HEK293 (cell line): Measurements from ENCODE around the gene RGL4.

Experiments used
- HOXA7 ChIP-seq: sonication (generic); formaldehyde crosslinking; IDR thresholded peaks from 2 replicates; pipeline ENCODE4 v1.8.1; 2022; ENCODE audit warnings: missing genetic modification reagents, borderline replicate concordance
- ZBTB1 ChIP-seq: fragments of 450-650 bp; formaldehyde crosslinking; IDR thresholded peaks from 2 replicates; pipeline ENCODE4 v1.5.1; 2016; ENCODE audit warnings: missing biosample characterization, missing genetic modification characterization
- ZBTB7A ChIP-seq: fragments of 450-650 bp; formaldehyde crosslinking; IDR thresholded peaks from 2 replicates; pipeline ENCODE4 v1.5.1; 2016; ENCODE audit warnings: low read depth, missing biosample characterization, missing genetic modification characterization
- ZNF274 ChIP-seq, 2 experiments: fragments of 200-500 bp in 1 of 2; fragments of 450-650 bp in 1 of 2; sonication (Bioruptor generic) in 1 of 2; formaldehyde crosslinking in 1 of 2; IDR thresholded peaks; 2 replicates each; pipeline versions ENCODE4 v1.5.1 to v1.6.1; 2014 to 2016; ENCODE audit warnings: borderline replicate concordance in 1 of 2, inconsistent platforms in 1 of 2, low read length in 1 of 2, missing biosample characterization in 1 of 2, missing genetic modification characterization in 1 of 2
- ZNF654 ChIP-seq: fragments of 450-650 bp; formaldehyde crosslinking; IDR thresholded peaks from 2 replicates; pipeline ENCODE4 v1.5.1; 2016; ENCODE audit warnings: low read depth, missing biosample characterization, missing genetic modification characterization
- TF ChIP-seq, protein P1 (sequence below): fragments of 450-650 bp; formaldehyde crosslinking; IDR thresholded peaks from 2 replicates; pipeline ENCODE4 v1.5.1; 2016; ENCODE audit warnings: missing biosample characterization, missing genetic modification characterization
- TF ChIP-seq, protein P2 (sequence below): fragments of 450-650 bp; formaldehyde crosslinking; conservative IDR thresholded peaks from 2 replicates; pipeline ENCODE4 v1.5.1; 2016; ENCODE audit warnings: low read depth, missing biosample characterization, missing genetic modification characterization
- TF ChIP-seq, protein P3 (sequence below): fragments of 450-650 bp; formaldehyde crosslinking; IDR thresholded peaks from 2 replicates; pipeline ENCODE4 v1.5.1; 2016; ENCODE audit warnings: missing biosample characterization, missing genetic modification characterization, low read depth

DNA sequence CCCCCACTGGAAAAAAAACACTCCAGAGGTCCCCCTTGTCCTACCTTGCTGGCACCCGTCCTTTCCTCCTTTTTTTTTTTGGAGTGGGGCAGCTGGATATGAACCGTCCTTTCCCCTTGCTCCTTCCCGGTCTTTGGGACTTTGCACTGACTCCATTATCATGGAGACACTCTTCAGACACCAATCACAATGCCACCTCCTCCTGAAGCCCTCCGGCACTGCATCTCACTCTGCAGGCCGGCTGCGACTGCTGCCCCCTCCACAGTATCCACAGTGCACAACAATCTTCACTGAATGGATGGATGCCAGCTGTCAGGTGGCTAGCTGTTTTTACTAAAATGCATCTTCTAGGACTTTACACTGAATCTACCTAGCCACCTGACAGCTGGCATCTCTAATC, 12.7 kb upstream of the RGL4 start:
- TF ChIP-seq ZBTB7A (no peak), ZNF654 (no peak), ZBTB1 (no peak), HOXA7 (CRISPR knock-in tag) (no peak), ZNF274 (IDR thresholded peaks at IDR 0.05; ENCODE audit: low read length) (no peak), ZNF274 (tag by site-specific recombination; IDR thresholded peaks at IDR 0.05; ENCODE audit: borderline replicate concordance) (no peak)
- TF ChIP-seq, protein P1, sequence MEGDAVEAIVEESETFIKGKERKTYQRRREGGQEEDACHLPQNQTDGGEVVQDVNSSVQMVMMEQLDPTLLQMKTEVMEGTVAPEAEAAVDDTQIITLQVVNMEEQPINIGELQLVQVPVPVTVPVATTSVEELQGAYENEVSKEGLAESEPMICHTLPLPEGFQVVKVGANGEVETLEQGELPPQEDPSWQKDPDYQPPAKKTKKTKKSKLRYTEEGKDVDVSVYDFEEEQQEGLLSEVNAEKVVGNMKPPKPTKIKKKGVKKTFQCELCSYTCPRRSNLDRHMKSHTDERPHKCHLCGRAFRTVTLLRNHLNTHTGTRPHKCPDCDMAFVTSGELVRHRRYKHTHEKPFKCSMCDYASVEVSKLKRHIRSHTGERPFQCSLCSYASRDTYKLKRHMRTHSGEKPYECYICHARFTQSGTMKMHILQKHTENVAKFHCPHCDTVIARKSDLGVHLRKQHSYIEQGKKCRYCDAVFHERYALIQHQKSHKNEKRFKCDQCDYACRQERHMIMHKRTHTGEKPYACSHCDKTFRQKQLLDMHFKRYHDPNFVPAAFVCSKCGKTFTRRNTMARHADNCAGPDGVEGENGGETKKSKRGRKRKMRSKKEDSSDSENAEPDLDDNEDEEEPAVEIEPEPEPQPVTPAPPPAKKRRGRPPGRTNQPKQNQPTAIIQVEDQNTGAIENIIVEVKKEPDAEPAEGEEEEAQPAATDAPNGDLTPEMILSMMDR (tag by site-specific recombination): no peak
- TF ChIP-seq, protein P2, sequence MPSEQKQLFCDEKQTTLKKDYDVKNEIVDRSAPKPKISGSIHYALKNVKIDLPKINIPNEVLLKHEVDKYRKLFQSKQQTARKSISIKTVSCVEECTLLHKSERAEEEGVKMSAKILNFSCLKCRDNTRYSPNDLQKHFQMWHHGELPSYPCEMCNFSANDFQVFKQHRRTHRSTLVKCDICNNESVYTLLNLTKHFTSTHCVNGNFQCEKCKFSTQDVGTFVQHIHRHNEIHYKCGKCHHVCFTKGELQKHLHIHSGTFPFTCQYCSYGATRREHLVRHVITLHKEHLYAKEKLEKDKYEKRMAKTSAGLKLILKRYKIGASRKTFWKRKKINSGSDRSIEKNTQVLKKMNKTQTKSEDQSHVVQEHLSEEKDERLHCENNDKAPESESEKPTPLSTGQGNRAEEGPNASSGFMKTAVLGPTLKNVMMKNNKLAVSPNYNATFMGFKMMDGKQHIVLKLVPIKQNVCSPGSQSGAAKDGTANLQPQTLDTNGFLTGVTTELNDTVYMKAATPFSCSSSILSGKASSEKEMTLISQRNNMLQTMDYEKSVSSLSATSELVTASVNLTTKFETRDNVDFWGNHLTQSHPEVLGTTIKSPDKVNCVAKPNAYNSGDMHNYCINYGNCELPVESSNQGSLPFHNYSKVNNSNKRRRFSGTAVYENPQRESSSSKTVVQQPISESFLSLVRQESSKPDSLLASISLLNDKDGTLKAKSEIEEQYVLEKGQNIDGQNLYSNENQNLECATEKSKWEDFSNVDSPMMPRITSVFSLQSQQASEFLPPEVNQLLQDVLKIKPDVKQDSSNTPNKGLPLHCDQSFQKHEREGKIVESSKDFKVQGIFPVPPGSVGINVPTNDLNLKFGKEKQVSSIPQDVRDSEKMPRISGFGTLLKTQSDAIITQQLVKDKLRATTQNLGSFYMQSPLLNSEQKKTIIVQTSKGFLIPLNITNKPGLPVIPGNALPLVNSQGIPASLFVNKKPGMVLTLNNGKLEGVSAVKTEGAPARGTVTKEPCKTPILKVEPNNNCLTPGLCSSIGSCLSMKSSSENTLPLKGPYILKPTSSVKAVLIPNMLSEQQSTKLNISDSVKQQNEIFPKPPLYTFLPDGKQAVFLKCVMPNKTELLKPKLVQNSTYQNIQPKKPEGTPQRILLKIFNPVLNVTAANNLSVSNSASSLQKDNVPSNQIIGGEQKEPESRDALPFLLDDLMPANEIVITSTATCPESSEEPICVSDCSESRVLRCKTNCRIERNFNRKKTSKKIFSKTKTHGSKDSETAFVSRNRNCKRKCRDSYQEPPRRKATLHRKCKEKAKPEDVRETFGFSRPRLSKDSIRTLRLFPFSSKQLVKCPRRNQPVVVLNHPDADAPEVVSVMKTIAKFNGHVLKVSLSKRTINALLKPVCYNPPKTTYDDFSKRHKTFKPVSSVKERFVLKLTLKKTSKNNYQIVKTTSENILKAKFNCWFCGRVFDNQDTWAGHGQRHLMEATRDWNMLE (tag by site-specific recombination): no peak
- TF ChIP-seq, protein P3, sequence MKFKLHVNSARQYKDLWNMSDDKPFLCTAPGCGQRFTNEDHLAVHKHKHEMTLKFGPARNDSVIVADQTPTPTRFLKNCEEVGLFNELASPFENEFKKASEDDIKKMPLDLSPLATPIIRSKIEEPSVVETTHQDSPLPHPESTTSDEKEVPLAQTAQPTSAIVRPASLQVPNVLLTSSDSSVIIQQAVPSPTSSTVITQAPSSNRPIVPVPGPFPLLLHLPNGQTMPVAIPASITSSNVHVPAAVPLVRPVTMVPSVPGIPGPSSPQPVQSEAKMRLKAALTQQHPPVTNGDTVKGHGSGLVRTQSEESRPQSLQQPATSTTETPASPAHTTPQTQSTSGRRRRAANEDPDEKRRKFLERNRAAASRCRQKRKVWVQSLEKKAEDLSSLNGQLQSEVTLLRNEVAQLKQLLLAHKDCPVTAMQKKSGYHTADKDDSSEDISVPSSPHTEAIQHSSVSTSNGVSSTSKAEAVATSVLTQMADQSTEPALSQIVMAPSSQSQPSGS (tag by site-specific recombination): no peak
